ENCODE measurements around the gene ELAVL1.
"Not testable (repeated sequence)": the region's sequence is repeated elsewhere in the genome, so short reads cannot be mapped to it uniquely, and the experiment has no call there.

ELAVL1 gene

GRCh38 chr19:8005534-8006256 is at the start of gene ELAVL1:
ELAVL1 (minus strand) TSS chr19:8005641; CDS start chr19:7991815, 13,826 bp downstream.
- DNase-seq, result peak; percentile 78 to 98 (median 86)

GRCh38 chr19:8054169-8054568 is 48.7 kb upstream of the ELAVL1 start:
- intact Hi-C loops (cut with DNase I), result no loop called here
- DNase-seq, result no peak

More at GRCh38 chr19:8005534-8006256, at the start of gene ELAVL1:
- intact Hi-C loops (cut with DNase I), result loop anchor here (1.0 to 5.0 kb wide), 2 partner anchors 33 to 62 kb away; partner anchors contain the start of gene TIMM44

GRCh38 chr19:8052464-8052859 is 47.0 kb upstream of the ELAVL1 start, which contains the start of gene CCL25:
CCL25 (plus strand) TSS chr19:8052760; CDS start chr19:8053050, 290 bp downstream.
- intact Hi-C loops (cut with DNase I), result no loop called here
- no peak for DNase-seq

- peak in 9 of 10 donors; percentile 36 to 94 (median 66) for DNase-seq
- intact Hi-C loops (cut with DNase I), result no loop called here
These were observed 45.0 kb upstream of the ELAVL1 start for GRCh38 chr19:8050274-8051096.

- intact Hi-C loops (cut with DNase I), result no loop called here
- DNase-seq, result no peak
These were observed 41.2 kb upstream of the ELAVL1 start for GRCh38 chr19:8046569-8047165.

GRCh38 chr19:8045872-8046568 is 40.6 kb upstream of the ELAVL1 start:
- intact Hi-C loops (cut with DNase I), result no loop called here
- DNase-seq, result no peak

- no peak for DNase-seq
- intact Hi-C loops (cut with DNase I), result no loop called here
These were observed 38.6 kb upstream of the ELAVL1 start for GRCh38 chr19:8044018-8044417.

- intact Hi-C loops (cut with DNase I), result no loop called here
- no peak for DNase-seq
These were observed 37.5 kb upstream of the ELAVL1 start for GRCh38 chr19:8042900-8043299.

- intact Hi-C loops (cut with DNase I), result no loop called here
- no peak for DNase-seq
These were observed 36.1 kb upstream of the ELAVL1 start for GRCh38 chr19:8041531-8041931.

- intact Hi-C loops (cut with DNase I), result no loop called here
- DNase-seq, result no peak
These were observed 33.8 kb upstream of the ELAVL1 start for GRCh38 chr19:8039231-8039630.

- intact Hi-C loops (cut with DNase I), result no loop called here
- DNase-seq, result no peak
These were observed 33.4 kb upstream of the ELAVL1 start for GRCh38 chr19:8038815-8039214.

- no peak for DNase-seq
- intact Hi-C loops (cut with DNase I), result no loop called here
These were observed 31.1 kb upstream of the ELAVL1 start for GRCh38 chr19:8036434-8037099.

GRCh38 chr19:8034178-8034525 is 28.7 kb upstream of the ELAVL1 start:
- intact Hi-C loops (cut with DNase I), result no loop called here
- no peak for DNase-seq

GRCh38 chr19:8033287-8034177 is 28.1 kb upstream of the ELAVL1 start:
- DNase-seq; intact Hi-C loops (cut with DNase I): not testable (repeated sequence)

- intact Hi-C loops (cut with DNase I), result no loop called here
- no peak for DNase-seq
These were observed 25.5 kb upstream of the ELAVL1 start for GRCh38 chr19:8030960-8031359.

- intact Hi-C loops (cut with DNase I), result no loop called here
- no peak for DNase-seq
These were observed 23.6 kb upstream of the ELAVL1 start for GRCh38 chr19:8028951-8029491.

- intact Hi-C loops (cut with DNase I), result no loop called here
- DNase-seq, result no peak
These were observed 19.9 kb upstream of the ELAVL1 start for GRCh38 chr19:8025316-8025715.

- DNase-seq; intact Hi-C loops (cut with DNase I): not testable (repeated sequence)
These were observed 18.8 kb upstream of the ELAVL1 start for GRCh38 chr19:8024256-8024655.

GRCh38 chr19:8023371-8023770 is 17.9 kb upstream of the ELAVL1 start:
- DNase-seq, result no peak
- intact Hi-C loops (cut with DNase I), result no loop called here
